LHCN-M2 (cell line): ENCODE results near the gene SDHAF2. TPM values are rescaled to one million over a fixed set of nuclear protein-coding genes. Genes with fewer than 3 reads are reported as not detected.
"Not testable (repeated sequence)": the region's sequence is repeated elsewhere in the genome, so short reads cannot be mapped to it uniquely, and the experiment has no call there.

Experiments used
- DNase-seq: peaks from one replicate; pipeline ENCODE4 v3.0.0-alpha.2; 2012; ENCODE audit warnings: low read depth
- total RNA-seq: library from RNA; depleted of rRNA; stranded (reverse); fragments of >200 nt; gene quantifications from 2 replicates; pipeline ENCODE4 v1.2.3, GENCODE V29; 2014

Gene SDHAF2
- total RNA-seq, 1 experiment from 2014 or later, result 38.2 TPM

DNA sequence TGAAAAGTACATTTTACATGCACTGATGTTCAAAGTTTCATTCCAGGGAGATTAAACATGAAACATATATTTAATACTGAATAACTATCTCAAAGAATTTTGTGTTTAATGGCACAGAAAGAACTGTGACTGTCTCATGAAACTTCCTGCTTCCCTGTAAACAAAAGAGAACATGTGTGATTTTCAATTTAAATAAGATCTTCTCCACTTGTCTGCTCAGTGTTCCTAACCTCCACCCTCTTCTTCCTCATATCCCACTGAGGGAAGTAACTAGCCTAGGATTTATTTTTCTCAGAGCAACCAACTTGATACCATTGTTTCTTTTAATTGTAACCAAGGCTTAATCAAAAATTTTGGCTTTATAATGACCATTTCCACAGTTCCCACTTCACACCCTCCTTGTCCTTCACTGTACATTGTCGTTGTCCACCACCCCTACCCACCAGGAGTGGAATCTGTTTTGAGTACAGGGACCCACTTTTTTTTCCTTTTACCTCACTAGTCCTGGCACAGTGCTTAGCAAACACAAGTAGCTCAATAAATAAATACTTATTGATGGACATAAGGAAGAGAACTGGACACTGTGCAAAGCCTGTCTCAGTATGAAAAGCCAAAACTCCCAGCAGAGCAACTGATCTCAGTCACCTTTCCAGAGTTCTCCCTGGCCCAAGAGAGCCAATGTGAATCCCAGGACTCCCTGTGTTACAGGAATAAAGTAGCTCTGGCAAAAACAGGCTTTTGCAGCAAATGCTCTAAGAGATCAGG lies 4.4 kb upstream of the SDHAF2 start:
- DNase-seq, result no peak

- DNase-seq, result peak; percentile 66
These were observed 606 bp upstream of the SDHAF2 start for GRCh38 chr11:61429346-61429690.

- DNase-seq, result not testable (repeated sequence)
These were observed 915 bp downstream of the SDHAF2 start for GRCh38 chr11:61430839-61431238.

DNA sequence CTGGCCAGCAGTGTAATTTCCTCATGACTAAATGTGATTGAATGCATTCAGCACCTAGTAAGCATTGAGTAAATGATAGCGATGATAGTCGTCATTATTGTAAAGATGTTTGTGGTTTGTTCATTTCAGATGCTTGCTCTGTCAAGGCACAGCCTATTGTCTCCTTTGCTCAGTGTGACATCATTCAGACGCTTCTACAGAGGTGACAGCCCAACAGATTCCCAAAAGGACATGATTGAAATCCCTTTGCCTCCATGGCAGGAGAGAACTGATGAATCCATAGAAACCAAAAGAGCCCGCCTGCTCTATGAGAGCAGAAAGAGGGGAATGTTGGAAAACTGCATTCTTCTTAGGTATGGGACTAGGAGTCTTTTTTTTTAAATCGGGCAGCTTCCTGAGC lies 7.6 kb downstream of the SDHAF2 start:
- DNase-seq, result no peak

GRCh38 chr11:61439615-61440014 lies 9.7 kb downstream of the SDHAF2 start:
- no peak for DNase-seq

- peak; percentile 81 for DNase-seq
These were observed 12.7 kb downstream of the SDHAF2 start for GRCh38 chr11:61442616-61443015.

- peak; percentile 28 for DNase-seq
These were observed 15.6 kb downstream of the SDHAF2 start for GRCh38 chr11:61445516-61445915.

GRCh38 chr11:61446211-61446651 lies 16.3 kb downstream of the SDHAF2 start:
- DNase-seq, result peak; percentile 96

GRCh38 chr11:61447601-61448551 lies 18.0 kb downstream of the SDHAF2 start:
- DNase-seq, result peak; percentile 33

- no peak for DNase-seq
These were observed 18.6 kb downstream of the SDHAF2 start for GRCh38 chr11:61448552-61448927.

DNA sequence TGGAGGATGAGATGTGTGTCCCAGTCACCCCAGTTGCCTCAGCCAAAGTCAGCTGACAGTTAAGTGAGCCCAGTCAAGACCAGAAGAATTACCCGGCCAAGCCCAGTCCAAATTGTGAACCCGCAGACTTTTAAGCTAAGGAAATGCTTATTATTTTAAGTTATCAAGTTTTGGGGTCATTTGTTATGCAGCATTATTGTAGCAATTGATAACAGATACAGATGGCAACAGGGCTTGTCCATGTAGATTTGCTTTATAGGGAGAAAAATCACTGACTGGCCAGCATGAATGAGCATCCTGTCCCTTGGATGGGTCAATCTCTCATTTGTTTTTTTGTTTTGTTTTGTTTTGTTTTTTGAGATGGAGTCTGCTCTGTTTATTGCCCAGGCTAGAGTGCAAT lies 22.9 kb downstream of the SDHAF2 start:
- DNase-seq, result no peak

GRCh38 chr11:61453695-61454094 lies 23.8 kb downstream of the SDHAF2 start:
- no peak for DNase-seq

GRCh38 chr11:61454520-61454919 lies 24.6 kb downstream of the SDHAF2 start:
- no peak for DNase-seq

DNA sequence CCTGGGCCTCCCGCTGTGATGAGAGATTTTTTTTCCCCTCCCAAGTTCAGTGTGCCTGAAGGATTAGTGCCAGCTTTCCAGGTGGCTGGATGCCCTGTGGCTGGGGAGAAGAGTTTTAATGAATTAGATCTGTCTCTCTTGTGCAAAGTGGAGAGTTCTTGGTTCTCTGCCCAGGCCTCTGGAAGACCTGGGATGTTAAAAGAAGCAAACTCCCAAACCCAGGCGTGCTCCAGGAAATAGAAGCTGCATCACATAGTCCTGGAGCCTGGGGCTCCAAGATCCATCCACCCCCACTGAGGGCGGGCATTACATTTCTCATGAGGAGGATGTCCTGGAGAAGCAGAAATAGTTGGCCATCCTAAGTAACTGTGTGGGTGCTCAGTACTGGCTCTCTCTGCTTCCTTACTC lies 30.6 kb downstream of the SDHAF2 start:
- no peak for DNase-seq

DNA sequence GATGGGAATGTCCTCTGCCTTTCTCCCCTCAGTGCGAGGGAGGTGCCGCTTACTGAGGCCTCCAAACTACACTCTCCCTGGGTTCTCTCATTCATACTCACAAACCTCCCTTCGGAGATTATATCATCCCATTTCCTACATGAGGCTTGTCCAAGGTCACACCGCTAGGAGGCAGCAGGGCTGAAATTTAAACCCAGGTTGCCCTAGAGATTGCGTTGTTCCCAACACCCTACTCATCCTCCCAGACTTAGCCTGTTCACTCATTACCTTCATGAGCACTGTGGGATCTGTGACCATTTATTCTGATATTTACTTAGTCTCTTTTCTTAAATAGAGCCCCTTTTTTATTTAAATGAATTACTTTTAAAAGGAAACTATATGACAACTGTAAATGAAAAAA lies 31.1 kb downstream of the SDHAF2 start:
- DNase-seq, result no peak

DNA sequence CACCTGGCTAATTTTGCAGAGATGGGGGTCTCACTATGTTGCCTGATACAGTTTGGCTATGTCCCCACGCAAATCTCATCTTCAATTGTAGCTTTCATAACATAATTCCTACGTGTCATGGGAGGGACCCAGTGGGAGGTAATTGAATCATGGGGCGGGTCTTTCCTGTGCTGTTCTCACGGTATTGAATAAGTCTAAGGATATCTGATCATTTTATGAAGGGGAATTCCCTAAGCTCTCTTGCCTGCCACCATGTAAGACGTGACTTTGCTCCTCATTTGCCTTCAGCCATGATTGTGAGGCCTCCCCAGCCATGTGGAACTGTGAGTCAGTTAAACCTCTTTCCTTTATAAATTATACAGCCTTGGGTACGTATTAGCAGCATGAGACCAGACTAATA lies 37.7 kb downstream of the SDHAF2 start:
- DNase-seq, result not testable (repeated sequence)

GRCh38 chr11:61468002-61468401 lies 38.1 kb downstream of the SDHAF2 start:
- no peak for DNase-seq

GRCh38 chr11:61472282-61472681 lies 42.4 kb downstream of the SDHAF2 start:
- DNase-seq, result peak; percentile 48

GRCh38 chr11:61472868-61473267 lies 42.9 kb downstream of the SDHAF2 start:
- no peak for DNase-seq

DNA sequence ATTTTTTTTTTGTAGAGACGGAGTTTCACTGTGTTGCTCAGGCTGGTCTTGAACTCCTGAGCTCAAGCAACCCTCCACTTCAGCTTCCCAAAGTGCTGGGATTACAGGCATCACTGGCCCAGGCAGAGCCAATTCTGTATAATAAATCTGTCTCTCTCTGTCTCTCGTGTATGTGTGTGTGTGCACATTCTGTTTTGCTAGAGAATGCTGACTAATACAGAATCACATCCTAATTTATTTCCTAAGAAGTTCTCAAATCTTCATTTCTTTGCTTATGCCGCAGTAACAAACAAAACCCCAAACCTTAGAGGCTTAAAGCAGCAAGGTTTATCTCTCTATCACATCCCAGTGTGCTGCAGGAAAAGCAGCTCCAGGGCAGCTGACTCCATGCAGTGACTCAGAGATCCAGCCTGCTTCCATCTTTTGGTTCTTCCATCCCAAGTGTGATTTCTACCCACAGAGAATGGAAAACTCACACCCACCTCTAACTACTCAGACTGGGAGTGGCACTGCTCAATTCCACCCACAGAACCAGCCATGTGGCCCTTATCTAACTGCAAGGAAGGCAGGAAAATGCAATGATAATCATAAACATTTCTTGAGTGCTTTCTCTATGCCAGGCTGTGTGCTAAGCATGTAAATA lies 43.6 kb downstream of the SDHAF2 start:
- no peak for DNase-seq

GRCh38 chr11:61474013-61474643 lies 44.2 kb downstream of the SDHAF2 start:
- no peak for DNase-seq

GRCh38 chr11:61475433-61475832 lies 45.5 kb downstream of the SDHAF2 start:
- no peak for DNase-seq
